ENCODE measurements around the gene LGMN.
"Not testable (repeated sequence)": the region's sequence is repeated elsewhere in the genome, so short reads cannot be mapped to it uniquely, and the experiment has no call there.

LGMN gene

GRCh38 chr14:92748259-92749016, at the start of gene LGMN:
Gene LGMN (minus strand): TSS chr14:92748627. CDS start chr14:92732786, 15,841 bp downstream.
- DNase-seq, result peak; percentile 97

GRCh38 chr14:92794961-92795360, 46.5 kb upstream of the LGMN start:
- no peak for DNase-seq

GRCh38 chr14:92794547-92794941, 46.1 kb upstream of the LGMN start:
- DNase-seq, result no peak

GRCh38 chr14:92793709-92794546, 45.5 kb upstream of the LGMN start, which contains the start of gene GOLGA5:
Gene GOLGA5 (plus strand): TSS chr14:92794305. CDS start chr14:92797438, 3,133 bp downstream.
- DNase-seq, result peak; percentile 99

- no peak for DNase-seq
Observed at GRCh38 chr14:92792885-92793284, 44.5 kb upstream of the LGMN start.

- no peak for DNase-seq
Observed at GRCh38 chr14:92789457-92790089, 41.1 kb upstream of the LGMN start.

- DNase-seq, result no peak
Observed at GRCh38 chr14:92787554-92787953, 39.1 kb upstream of the LGMN start.

GRCh38 chr14:92786427-92786756, 38.0 kb upstream of the LGMN start:
- DNase-seq, result no peak

GRCh38 chr14:92785667-92786426, 37.4 kb upstream of the LGMN start:
- no peak for DNase-seq

GRCh38 chr14:92783813-92784431, 35.5 kb upstream of the LGMN start:
- DNase-seq, result peak; percentile 65

GRCh38 chr14:92781350-92781749, 32.9 kb upstream of the LGMN start:
- no peak for DNase-seq

- no peak for DNase-seq
Observed at GRCh38 chr14:92780444-92781232, 32.2 kb upstream of the LGMN start.

GRCh38 chr14:92778868-92779565, 30.6 kb upstream of the LGMN start:
- not testable (repeated sequence) for DNase-seq

GRCh38 chr14:92775292-92775691, 26.9 kb upstream of the LGMN start:
- DNase-seq, result not testable (repeated sequence)

- DNase-seq, result no peak
Observed at GRCh38 chr14:92774572-92774971, 26.1 kb upstream of the LGMN start.

GRCh38 chr14:92770484-92770883, 22.1 kb upstream of the LGMN start:
- DNase-seq, result no peak

- no peak for DNase-seq
Observed at GRCh38 chr14:92768795-92769194, 20.4 kb upstream of the LGMN start.

GRCh38 chr14:92768236-92768635, 19.8 kb upstream of the LGMN start:
- DNase-seq, result not testable (repeated sequence)

GRCh38 chr14:92763666-92764631, 15.5 kb upstream of the LGMN start:
- DNase-seq, result not testable (repeated sequence)

GRCh38 chr14:92760524-92760805, 12.0 kb upstream of the LGMN start:
- DNase-seq, result no peak

Data from midbrain (tissue), 1 donor.